NOMO-1 treated with dmso at 0.1 percent for 144 hours (cell line): ENCODE data around the gene VAV2.
"Not testable (repeated sequence)": the region's sequence is repeated elsewhere in the genome, so short reads cannot be mapped to it uniquely, and the experiment has no call there.

Source experiments
- DNase-seq: peaks from one replicate; lab custom pipeline; 2025; ENCODE audit not compliant: unreplicated experiment; lab: John Stamatoyannopoulos, UW

VAV2 gene

GRCh38 chr9:133901184-133901835 lies 90.8 kb downstream of the VAV2 start:
- DNase-seq: no peak

GRCh38 chr9:133897675-133898074 lies 94.4 kb downstream of the VAV2 start:
- DNase-seq: no peak

- not testable (repeated sequence) for DNase-seq
Observed at GRCh38 chr9:133896007-133896406, 96.1 kb downstream of the VAV2 start.

- DNase-seq: no peak
Observed at GRCh38 chr9:133895335-133895734, 96.8 kb downstream of the VAV2 start.

GRCh38 chr9:133894377-133895321 lies 97.5 kb downstream of the VAV2 start:
- no peak for DNase-seq

GRCh38 chr9:133893191-133893994 lies 98.7 kb downstream of the VAV2 start:
- DNase-seq: no peak

GRCh38 chr9:133892193-133892920 lies 99.8 kb downstream of the VAV2 start:
- no peak for DNase-seq

GRCh38 chr9:133891741-133892140 lies 100.4 kb downstream of the VAV2 start:
- DNase-seq: no peak

GRCh38 chr9:133890583-133890982 lies 101.5 kb downstream of the VAV2 start:
- DNase-seq: no peak

GRCh38 chr9:133889584-133890301 lies 102.4 kb downstream of the VAV2 start:
- DNase-seq: no peak

GRCh38 chr9:133888809-133889491 lies 103.2 kb downstream of the VAV2 start:
- no peak for DNase-seq

GRCh38 chr9:133888048-133888808 lies 103.9 kb downstream of the VAV2 start:
- no peak for DNase-seq

- no peak for DNase-seq
Observed at GRCh38 chr9:133887540-133888047, 104.5 kb downstream of the VAV2 start.

- no peak for DNase-seq
Observed at GRCh38 chr9:133886563-133887501, 105.3 kb downstream of the VAV2 start.

GRCh38 chr9:133884907-133885744 lies 107.0 kb downstream of the VAV2 start:
- no peak for DNase-seq
